ENCODE data around the gene KCNJ16. TPM values are rescaled to one million over a fixed set of nuclear protein-coding genes. Genes with fewer than 3 reads are reported as not detected.

Gene KCNJ16
- total RNA-seq, 1 experiment from 2014 or later: not detected

DNA sequence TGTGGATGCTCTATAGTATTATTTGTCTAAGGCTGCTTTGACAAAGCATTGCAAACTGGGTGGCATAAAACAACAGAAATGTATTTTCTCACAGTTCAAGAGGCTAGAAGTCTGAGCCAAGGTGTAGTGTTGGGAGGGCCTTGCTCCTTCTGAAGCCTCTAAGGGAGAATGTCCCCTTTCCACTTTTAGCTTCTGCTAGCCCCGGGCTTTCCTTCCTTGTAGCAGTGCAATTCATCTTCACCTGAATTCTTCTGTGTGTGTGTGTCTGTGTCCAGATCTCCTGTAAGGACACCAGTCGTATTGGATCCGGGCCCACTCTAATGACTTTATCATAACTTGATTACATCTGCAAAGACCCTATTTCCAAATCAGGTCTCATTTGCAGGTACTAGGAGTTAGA is 18.1 kb downstream of the KCNJ16 start:
- no peak for ATAC-seq
- no peaks in the 10 kb centered on the region for H3K9me3 ChIP-seq (ENCODE audit: control insufficient read depth, insufficient read depth, low read depth, low read length)
- no peak overlapping the region for H3K27ac ChIP-seq (ENCODE audit: low read length)
- BruUV-seq (replicated peaks): no TSS peak
- ChIA-PET POLR2A (no interaction called here), CTCF (interaction anchor here (0.6 kb wide), 1 partner anchor 485 kb away, joined by 4 read pairs; no protein-coding TSS in a partner anchor)
- in situ Hi-C loops (cut with HindIII; ENCODE audit: low pct_unique_long_range_greater_than_20kb, low sequenced_read_pairs): no loop called here
- H3K27me3 ChIP-seq (ENCODE audit: control insufficient read depth, insufficient read depth, low read length): no peaks in the 10 kb centered on the region
- TF ChIP-seq POLR2AphosphoS5 (IDR thresholded peaks at IDR 0.05; ENCODE audit: low read depth, low read length): no peak
- no peak for TF ChIP-seq TCF7L2 (IDR thresholded peaks at IDR 0.05; ENCODE audit: low read depth, low read length)
- TF ChIP-seq, protein P1, sequence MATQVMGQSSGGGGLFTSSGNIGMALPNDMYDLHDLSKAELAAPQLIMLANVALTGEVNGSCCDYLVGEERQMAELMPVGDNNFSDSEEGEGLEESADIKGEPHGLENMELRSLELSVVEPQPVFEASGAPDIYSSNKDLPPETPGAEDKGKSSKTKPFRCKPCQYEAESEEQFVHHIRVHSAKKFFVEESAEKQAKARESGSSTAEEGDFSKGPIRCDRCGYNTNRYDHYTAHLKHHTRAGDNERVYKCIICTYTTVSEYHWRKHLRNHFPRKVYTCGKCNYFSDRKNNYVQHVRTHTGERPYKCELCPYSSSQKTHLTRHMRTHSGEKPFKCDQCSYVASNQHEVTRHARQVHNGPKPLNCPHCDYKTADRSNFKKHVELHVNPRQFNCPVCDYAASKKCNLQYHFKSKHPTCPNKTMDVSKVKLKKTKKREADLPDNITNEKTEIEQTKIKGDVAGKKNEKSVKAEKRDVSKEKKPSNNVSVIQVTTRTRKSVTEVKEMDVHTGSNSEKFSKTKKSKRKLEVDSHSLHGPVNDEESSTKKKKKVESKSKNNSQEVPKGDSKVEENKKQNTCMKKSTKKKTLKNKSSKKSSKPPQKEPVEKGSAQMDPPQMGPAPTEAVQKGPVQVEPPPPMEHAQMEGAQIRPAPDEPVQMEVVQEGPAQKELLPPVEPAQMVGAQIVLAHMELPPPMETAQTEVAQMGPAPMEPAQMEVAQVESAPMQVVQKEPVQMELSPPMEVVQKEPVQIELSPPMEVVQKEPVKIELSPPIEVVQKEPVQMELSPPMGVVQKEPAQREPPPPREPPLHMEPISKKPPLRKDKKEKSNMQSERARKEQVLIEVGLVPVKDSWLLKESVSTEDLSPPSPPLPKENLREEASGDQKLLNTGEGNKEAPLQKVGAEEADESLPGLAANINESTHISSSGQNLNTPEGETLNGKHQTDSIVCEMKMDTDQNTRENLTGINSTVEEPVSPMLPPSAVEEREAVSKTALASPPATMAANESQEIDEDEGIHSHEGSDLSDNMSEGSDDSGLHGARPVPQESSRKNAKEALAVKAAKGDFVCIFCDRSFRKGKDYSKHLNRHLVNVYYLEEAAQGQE (IDR thresholded peaks at IDR 0.05; ENCODE audit: insufficient read depth in 1 of 2, low read depth in 2 of 2, low read length in 1 of 2): no peak
- TF ChIP-seq, protein P2, sequence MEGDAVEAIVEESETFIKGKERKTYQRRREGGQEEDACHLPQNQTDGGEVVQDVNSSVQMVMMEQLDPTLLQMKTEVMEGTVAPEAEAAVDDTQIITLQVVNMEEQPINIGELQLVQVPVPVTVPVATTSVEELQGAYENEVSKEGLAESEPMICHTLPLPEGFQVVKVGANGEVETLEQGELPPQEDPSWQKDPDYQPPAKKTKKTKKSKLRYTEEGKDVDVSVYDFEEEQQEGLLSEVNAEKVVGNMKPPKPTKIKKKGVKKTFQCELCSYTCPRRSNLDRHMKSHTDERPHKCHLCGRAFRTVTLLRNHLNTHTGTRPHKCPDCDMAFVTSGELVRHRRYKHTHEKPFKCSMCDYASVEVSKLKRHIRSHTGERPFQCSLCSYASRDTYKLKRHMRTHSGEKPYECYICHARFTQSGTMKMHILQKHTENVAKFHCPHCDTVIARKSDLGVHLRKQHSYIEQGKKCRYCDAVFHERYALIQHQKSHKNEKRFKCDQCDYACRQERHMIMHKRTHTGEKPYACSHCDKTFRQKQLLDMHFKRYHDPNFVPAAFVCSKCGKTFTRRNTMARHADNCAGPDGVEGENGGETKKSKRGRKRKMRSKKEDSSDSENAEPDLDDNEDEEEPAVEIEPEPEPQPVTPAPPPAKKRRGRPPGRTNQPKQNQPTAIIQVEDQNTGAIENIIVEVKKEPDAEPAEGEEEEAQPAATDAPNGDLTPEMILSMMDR (IDR thresholded peaks at IDR 0.05): no peak
- TF ChIP-seq SIN3A (IDR thresholded peaks at IDR 0.05; ENCODE audit: borderline replicate concordance, insufficient read depth, low read depth, low read length): no peak
- H3K36me3 ChIP-seq (ENCODE audit: control insufficient read depth, insufficient read depth, low read length): no peaks in the 10 kb centered on the region
- H3K4me3 ChIP-seq (ENCODE audit: low read depth in 2 of 2, low read length in 2 of 2): no peak overlapping the region
- intact Hi-C loops (cut with micrococcal nuclease; ENCODE audit: unreplicated experiment): no loop called here
- no peak for DNase-seq (ENCODE audit: low read depth, low spot score)
- H3K4me1 ChIP-seq (ENCODE audit: control insufficient read depth, insufficient read depth, low read length): peaks cover 11% of the 10 kb centered on the region

DNA sequence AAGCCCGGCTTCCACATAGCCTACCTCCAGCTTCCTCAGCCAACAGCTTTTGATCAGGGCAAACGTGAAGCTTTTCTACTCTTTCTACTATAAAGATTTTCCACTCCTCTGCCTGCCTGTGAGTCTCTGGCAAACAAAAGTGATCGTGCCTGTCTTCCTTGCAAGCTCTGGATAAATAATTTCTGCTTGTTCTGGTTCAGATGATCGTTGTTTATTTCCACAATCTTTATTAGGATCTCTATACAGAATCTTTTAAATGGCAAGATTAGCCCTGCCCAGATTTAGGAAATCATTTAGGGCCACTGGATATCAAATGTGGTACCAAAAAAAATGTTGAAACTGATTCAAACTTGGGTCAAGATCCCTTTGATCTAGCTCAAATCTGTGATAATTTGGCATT is 20.4 kb downstream of the KCNJ16 start:
- POLR2A ChIA-PET: no interaction called here
- CTCF ChIA-PET: interaction anchor here (0.6 kb wide), 2 partner anchors 436 to 485 kb away, joined by 3 to 4 read pairs; no protein-coding TSS in a partner anchor
- H3K27ac ChIP-seq (ENCODE audit: low read length): no peak overlapping the region
- no TSS peak for BruUV-seq (replicated peaks)
- TF ChIP-seq, protein P2 (IDR thresholded peaks at IDR 0.05): no peak
- TF ChIP-seq, protein P1 (IDR thresholded peaks at IDR 0.05; ENCODE audit: insufficient read depth in 1 of 2, low read depth in 2 of 2, low read length in 1 of 2): no peak
- TF ChIP-seq SIN3A (IDR thresholded peaks at IDR 0.05; ENCODE audit: borderline replicate concordance, insufficient read depth, low read depth, low read length): no peak
- TF ChIP-seq TCF7L2 (IDR thresholded peaks at IDR 0.05; ENCODE audit: low read depth, low read length): no peak
- no peak for TF ChIP-seq POLR2AphosphoS5 (IDR thresholded peaks at IDR 0.05; ENCODE audit: low read depth, low read length)
- in situ Hi-C loops (cut with HindIII; ENCODE audit: low pct_unique_long_range_greater_than_20kb, low sequenced_read_pairs) (no loop called here), intact Hi-C loops (cut with micrococcal nuclease; ENCODE audit: unreplicated experiment) (no loop called here)
- DNase-seq (ENCODE audit: low read depth, low spot score) (no peak), ATAC-seq (no peak)
- no peak overlapping the region for H3K4me3 ChIP-seq (ENCODE audit: low read depth in 2 of 2, low read length in 2 of 2)
- no peaks in the 10 kb centered on the region for H3K27me3 ChIP-seq (ENCODE audit: control insufficient read depth, insufficient read depth, low read length)
- H3K4me1 ChIP-seq (ENCODE audit: control insufficient read depth, insufficient read depth, low read length): no peaks in the 10 kb centered on the region
- H3K36me3 ChIP-seq (ENCODE audit: control insufficient read depth, insufficient read depth, low read length): no peaks in the 10 kb centered on the region
- H3K9me3 ChIP-seq (ENCODE audit: control insufficient read depth, insufficient read depth, low read depth, low read length): no peaks in the 10 kb centered on the region
